Keratinocyte (primary cell): ENCODE results near the gene PYROXD2.

ENCODE experiments used
- EZH2 ChIP-seq: IDR thresholded peaks from one replicate; pipeline ENCODE4 v1.6.1; 2012; ENCODE audit warnings: inconsistent platforms, mild to moderate bottlenecking, low read length, moderate library complexity
- TF ChIP-seq, protein P1 (sequence below), 3 experiments: IDR thresholded peaks in 1 of 3; conservative IDR thresholded peaks in 1 of 3; optimal IDR thresholded peaks in 1 of 3; 2 replicates in 2 of 3; 3 replicates in 1 of 3; pipeline versions ENCODE3 to v1.5.1; 2011; ENCODE audit warnings: low read length in 3 of 3, mild to moderate bottlenecking in 3 of 3, moderate library complexity in 2 of 3, control low read depth in 1 of 3, inconsistent platforms in 1 of 3; ENCODE audit not compliant: insufficient read depth in 2 of 3; ENCODE audit errors: extremely low read depth in 1 of 3

DNA sequence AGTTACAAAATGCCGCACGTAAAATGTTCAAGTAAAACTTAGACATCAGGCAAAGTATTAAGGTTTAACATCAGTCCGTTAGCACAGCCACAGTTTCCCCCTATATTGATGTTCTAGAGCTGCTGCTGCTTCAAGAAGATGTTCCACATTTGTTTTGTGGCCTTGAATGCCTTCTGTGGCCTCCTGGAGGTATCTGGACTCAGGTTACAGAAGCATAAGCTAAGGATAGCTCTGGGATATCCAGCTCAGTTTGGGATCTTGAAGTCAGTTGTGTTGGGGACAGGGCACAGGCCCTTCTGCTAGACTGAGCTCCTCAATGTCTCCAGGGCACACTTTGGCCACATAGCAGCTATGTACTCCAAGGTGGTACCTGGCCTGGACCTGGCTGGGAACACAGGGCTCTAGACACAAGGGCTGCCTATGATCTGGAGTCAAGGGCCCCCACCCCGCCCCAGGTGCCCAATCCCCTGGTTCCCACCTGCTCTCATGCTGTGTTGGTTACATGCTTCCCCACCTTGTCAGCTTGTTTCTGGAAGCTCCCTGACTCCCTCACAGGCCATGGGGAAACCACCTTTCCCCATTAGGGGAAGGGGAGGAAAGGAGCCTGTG lies 4.7 kb downstream of the PYROXD2 start:
- TF ChIP-seq, protein P1, sequence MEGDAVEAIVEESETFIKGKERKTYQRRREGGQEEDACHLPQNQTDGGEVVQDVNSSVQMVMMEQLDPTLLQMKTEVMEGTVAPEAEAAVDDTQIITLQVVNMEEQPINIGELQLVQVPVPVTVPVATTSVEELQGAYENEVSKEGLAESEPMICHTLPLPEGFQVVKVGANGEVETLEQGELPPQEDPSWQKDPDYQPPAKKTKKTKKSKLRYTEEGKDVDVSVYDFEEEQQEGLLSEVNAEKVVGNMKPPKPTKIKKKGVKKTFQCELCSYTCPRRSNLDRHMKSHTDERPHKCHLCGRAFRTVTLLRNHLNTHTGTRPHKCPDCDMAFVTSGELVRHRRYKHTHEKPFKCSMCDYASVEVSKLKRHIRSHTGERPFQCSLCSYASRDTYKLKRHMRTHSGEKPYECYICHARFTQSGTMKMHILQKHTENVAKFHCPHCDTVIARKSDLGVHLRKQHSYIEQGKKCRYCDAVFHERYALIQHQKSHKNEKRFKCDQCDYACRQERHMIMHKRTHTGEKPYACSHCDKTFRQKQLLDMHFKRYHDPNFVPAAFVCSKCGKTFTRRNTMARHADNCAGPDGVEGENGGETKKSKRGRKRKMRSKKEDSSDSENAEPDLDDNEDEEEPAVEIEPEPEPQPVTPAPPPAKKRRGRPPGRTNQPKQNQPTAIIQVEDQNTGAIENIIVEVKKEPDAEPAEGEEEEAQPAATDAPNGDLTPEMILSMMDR (optimal IDR thresholded peaks at IDR 0.05 in 1 of 3, IDR thresholded peaks at IDR 0.05 in 1 of 3, conservative IDR thresholded peaks at IDR 0.05 in 1 of 3; ENCODE audit: extremely low read depth in 1 of 3, insufficient read depth in 2 of 3, low read length in 3 of 3) = no peak
- no peak for TF ChIP-seq EZH2
